K562 (cell line): ENCODE measurements around the gene GMDS. TPM values are rescaled to one million over a fixed set of nuclear protein-coding genes. Genes with fewer than 3 reads are reported as not detected.

ENCODE experiments used
- ATAC-seq: fragments of 200-7000 bp; cut with Tn5 transposase; 3 replicates; pipeline ENCODE4 v1.9.1; 2020; ENCODE audit warnings: moderate library complexity
- BruUV-seq: library from RNA; stranded (reverse); fragments of 400-500 nt; replicated peaks from 2 replicates; lab custom pipeline; 2021; lab: Mats Ljungman, UMichigan
- CTCF ChIA-PET: fragments of 300-600 bp; formaldehyde crosslinking; extraction: SDS; loops from one replicate; lab custom pipeline; 2021; ENCODE audit warnings: low intra/inter-chr PET ratio; lab: Yijun Ruan, JAX
- POLR2A ChIA-PET: fragments of 300-600, 350-650 bp; sonication (Branson Sonifier 250); formaldehyde crosslinking; extraction: SDS; loops from one replicate; lab custom pipeline; 2021; ENCODE audit warnings: antibody characterized with exemption, inconsistent platforms; lab: Yijun Ruan, JAX
- DNase-seq, 4 experiments: peaks; one replicate each; pipeline versions ENCODE4 v3.0.0 to v3.0.0-alpha.2; 2011 to 2018; ENCODE audit warnings: low spot score in 3 of 4, mixed read lengths in 3 of 4; ENCODE audit errors: extremely low read depth in 1 of 4
- FAIRE-seq: peaks from 2 replicates; lab custom pipeline; 2011; peaks lifted over from hg19 to GRCh38; lab: Jason Lieb, UNC
- H2AFZ ChIP-seq: 2 replicates; pipeline ENCODE4 v1.6.0; 2011; ENCODE audit warnings: low read depth, low read length, control low read depth, inconsistent platforms
- H3K27ac ChIP-seq: fragments of 200-600 bp; 3 replicates; pipeline ENCODE4 v1.8.0; 2011; ENCODE audit warnings: low read depth, mild to moderate bottlenecking, control low read depth, inconsistent platforms, low read length, moderate library complexity, mixed read lengths; ENCODE audit errors: extremely low read depth
- H3K27me3 ChIP-seq, 2 experiments: fragments of 300-600 bp in 1 of 2; 2 replicates in 1 of 2; 3 replicates in 1 of 2; pipeline versions ENCODE4 v1.6.0 to v1.8.0; 2011; ENCODE audit warnings: inconsistent platforms in 2 of 2, low read length in 2 of 2, mild to moderate bottlenecking in 1 of 2, mixed read lengths in 1 of 2, moderate library complexity in 1 of 2; ENCODE audit not compliant: control insufficient read depth in 2 of 2, insufficient read depth in 2 of 2
- H3K36me3 ChIP-seq: fragments of 300-600 bp; 3 replicates; pipeline ENCODE4 v1.8.0; 2011; ENCODE audit warnings: mild to moderate bottlenecking, low read length, inconsistent platforms; ENCODE audit not compliant: control insufficient read depth, insufficient read depth
- H3K4me1 ChIP-seq, 2 experiments: fragments of 200-600 bp in 1 of 2; replicated peaks in 1 of 2; 2 replicates in 1 of 2; 3 replicates in 1 of 2; pipeline versions ENCODE4 v1.5.1 to v1.8.0; 2011; ENCODE audit warnings: inconsistent platforms in 2 of 2, low read length in 2 of 2, mild to moderate bottlenecking in 1 of 2, mixed read lengths in 1 of 2, moderate library complexity in 1 of 2; ENCODE audit not compliant: control insufficient read depth in 2 of 2, insufficient read depth in 2 of 2
- H3K4me2 ChIP-seq: 2 replicates; pipeline ENCODE4 v1.6.1; 2011; ENCODE audit warnings: low read length, control low read depth, inconsistent platforms, mixed read lengths; ENCODE audit not compliant: insufficient read depth
- H3K4me3 ChIP-seq: fragments of 200-600 bp; sonication (generic), shearing (Covaris generic); 2 replicates; pipeline ENCODE4 v1.5.1; 2016; ENCODE audit warnings: control low read depth, inconsistent platforms
- H3K79me2 ChIP-seq: fragments of 200-600 bp; 3 replicates; pipeline ENCODE4 v1.8.0; 2011; ENCODE audit warnings: low read length, inconsistent platforms; ENCODE audit not compliant: control insufficient read depth, insufficient read depth
- H3K9ac ChIP-seq, 2 experiments: 2 replicates each; pipeline versions ENCODE4 v1.6.0 to v1.6.1; 2011; ENCODE audit warnings: low read depth in 2 of 2, low read length in 2 of 2, control low read depth in 1 of 2, inconsistent platforms in 1 of 2, mild to moderate bottlenecking in 1 of 2, mixed read lengths in 1 of 2; ENCODE audit not compliant: insufficient read depth in 1 of 2
- H3K9me1 ChIP-seq: one replicate; pipeline ENCODE4 v1.6.0; 2011; ENCODE audit warnings: inconsistent platforms, mild to moderate bottlenecking, low read length, moderate library complexity; ENCODE audit not compliant: control insufficient read depth, insufficient read depth
- H3K9me3 ChIP-seq: replicated peaks from 2 replicates; pipeline ENCODE4 v1.5.1; 2011; ENCODE audit warnings: low read depth, low read length, inconsistent platforms; ENCODE audit not compliant: control insufficient read depth, insufficient read depth
- H4K20me1 ChIP-seq: replicated peaks from 2 replicates; pipeline ENCODE4 v1.6.1; 2011; ENCODE audit warnings: low read length, inconsistent platforms, mixed read lengths; ENCODE audit not compliant: control insufficient read depth, insufficient read depth
- BCOR ChIP-seq: fragments of 450-650 bp; IDR thresholded peaks from 2 replicates; pipeline ENCODE4 v1.6.1; 2016
- HDAC3 ChIP-seq: fragments of 450-650 bp; IDR thresholded peaks from 2 replicates; pipeline ENCODE4 v1.6.1; 2018; ENCODE audit warnings: borderline replicate concordance, mild to moderate bottlenecking, moderate library complexity; ENCODE audit not compliant: partially characterized antibody
- MCM3 ChIP-seq: fragments of 450-650 bp; IDR thresholded peaks from 2 replicates; pipeline ENCODE4 v1.6.1; 2016
- RAD21 ChIP-seq, 2 experiments: fragments of 250-450 bp in 1 of 2; fragments of 450-650 bp in 1 of 2; sonication (Bioruptor Pico) in 1 of 2; formaldehyde crosslinking in 1 of 2; IDR thresholded peaks in 1 of 2; conservative IDR thresholded peaks in 1 of 2; 2 replicates each; pipeline versions ENCODE4 v1.4.0 to v1.8.0; 2020 to 2022; ENCODE audit warnings: mild to moderate bottlenecking in 2 of 2, moderate library complexity in 1 of 2
- RREB1 ChIP-seq: fragments of 250-450 bp; sonication (Bioruptor Pico); IDR thresholded peaks from 2 replicates; pipeline ENCODE4 v1.4.0; 2020
- ZKSCAN1 ChIP-seq: fragments of 150-350 bp; IDR thresholded peaks from 2 replicates; pipeline ENCODE4 v1.6.1; 2016; ENCODE audit warnings: low read depth, low read length
- ZNF232 ChIP-seq: sonication (generic); formaldehyde crosslinking; IDR thresholded peaks from 2 replicates; pipeline ENCODE4 v1.8.0; 2022; ENCODE audit warnings: mild to moderate bottlenecking, missing genetic modification reagents
- ZNF316 ChIP-seq: fragments of 450-650 bp; IDR thresholded peaks from 2 replicates; pipeline ENCODE4 v1.6.1; 2016
- WGBS: fragments of 100-300 bp; shearing (Covaris generic); methylation state at CpG from one replicate; pipeline ENCODE4 v1.1.6; 2016; ENCODE audit warnings: low coverage, mixed read lengths; ENCODE audit not compliant: insufficient coverage; ENCODE audit errors: missing lambda C conversion rate; 5-methylcytosine and 5-hydroxymethylcytosine counted together
- in situ Hi-C: fragments of 300-500 bp; cut with MboI; formaldehyde crosslinking; loops from 4 replicates; pipeline ENCODE4 v1.15.0; 2018; ENCODE audit warnings: inconsistent platforms, mixed read lengths
- intact Hi-C: fragments of 100-400 bp; cut with micrococcal nuclease; formaldehyde crosslinking; loops from 2 replicates; pipeline ENCODE4 v1.14.2; 2022
- polyA plus RNA-seq, 8 experiments: library from polyadenylated mRNA; depleted of rRNA in 4 of 8; stranded (reverse) in 5 of 8; unstranded in 3 of 8; fragments of >200 nt; fragmentation: Nextera tagmentation in 2 of 8; fragmentation: Illumina TruSeq in 1 of 8; extraction: Ambion mirVana in 2 of 8; extraction: Trizol in 1 of 8; gene quantifications; 2 replicates each; pipeline versions ENCODE4 v1.2.1 to v1.2.3, GENCODE V29; 2011 to 2014; ENCODE audit warnings: inconsistent platforms in 1 of 8, missing spikeins in 1 of 8
- total RNA-seq, 7 experiments: library from RNA; depleted of rRNA in 6 of 7; stranded (reverse); fragments of >200 nt in 6 of 7; fragmentation: Illumina TruSeq in 2 of 7; extraction: Trizol in 2 of 7; gene quantifications; 2 replicates each; pipeline versions ENCODE4 v1.2.1 to v1.2.3, GENCODE V29; 2011 to 2021; ENCODE audit warnings: low replicate concordance in 1 of 7
- TF ChIP-seq, protein P1 (sequence below): sonication (generic); formaldehyde crosslinking; IDR thresholded peaks from 2 replicates; pipeline ENCODE4 v1.4.0; 2020; ENCODE audit warnings: mild to moderate bottlenecking, missing genetic modification reagents
- TF ChIP-seq, protein P2 (sequence below): sonication (generic); formaldehyde crosslinking; IDR thresholded peaks from 2 replicates; pipeline ENCODE4 v1.8.1; 2023; ENCODE audit warnings: mild to moderate bottlenecking, missing genetic modification reagents
- TF ChIP-seq, protein P3 (sequence below), 2 experiments: fragments of 200-800 bp in 1 of 2; sonication (Bioruptor generic) in 1 of 2; sonication (generic) in 1 of 2; formaldehyde crosslinking in 1 of 2; IDR thresholded peaks in 1 of 2; conservative IDR thresholded peaks in 1 of 2; 2 replicates each; pipeline versions ENCODE4 v1.5.0 to v1.6.1; 2016 to 2020; ENCODE audit warnings: missing compliant biosample characterization in 1 of 2, missing genetic modification characterization in 1 of 2, missing genetic modification reagents in 1 of 2

Gene GMDS
- total and polyA plus RNA-seq, 9 of the 15 experiments (the other 6 are each of a cell fraction or from before 2014, with no cell fraction given): 0.48 to 31.8 (median 13.4) TPM

- CTCF ChIA-PET: no interaction called here
- BruUV-seq: no TSS peak
- WGBS: 4% methylated on average over 4 of the region's 4 CpGs
- TF ChIP-seq, protein P1, sequence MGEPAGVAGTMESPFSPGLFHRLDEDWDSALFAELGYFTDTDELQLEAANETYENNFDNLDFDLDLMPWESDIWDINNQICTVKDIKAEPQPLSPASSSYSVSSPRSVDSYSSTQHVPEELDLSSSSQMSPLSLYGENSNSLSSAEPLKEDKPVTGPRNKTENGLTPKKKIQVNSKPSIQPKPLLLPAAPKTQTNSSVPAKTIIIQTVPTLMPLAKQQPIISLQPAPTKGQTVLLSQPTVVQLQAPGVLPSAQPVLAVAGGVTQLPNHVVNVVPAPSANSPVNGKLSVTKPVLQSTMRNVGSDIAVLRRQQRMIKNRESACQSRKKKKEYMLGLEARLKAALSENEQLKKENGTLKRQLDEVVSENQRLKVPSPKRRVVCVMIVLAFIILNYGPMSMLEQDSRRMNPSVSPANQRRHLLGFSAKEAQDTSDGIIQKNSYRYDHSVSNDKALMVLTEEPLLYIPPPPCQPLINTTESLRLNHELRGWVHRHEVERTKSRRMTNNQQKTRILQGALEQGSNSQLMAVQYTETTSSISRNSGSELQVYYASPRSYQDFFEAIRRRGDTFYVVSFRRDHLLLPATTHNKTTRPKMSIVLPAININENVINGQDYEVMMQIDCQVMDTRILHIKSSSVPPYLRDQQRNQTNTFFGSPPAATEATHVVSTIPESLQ: no peak
- no peak for TF ChIP-seq HDAC3
- TF ChIP-seq RAD21 (CRISPR knock-in tag; conservative IDR thresholded peaks at IDR 0.05 in 1 of 2, IDR thresholded peaks at IDR 0.05 in 1 of 2): no peak
- no peak for TF ChIP-seq ZKSCAN1
- TF ChIP-seq ZNF316: no peak
- TF ChIP-seq BCOR: no peak
- TF ChIP-seq, protein P2, sequence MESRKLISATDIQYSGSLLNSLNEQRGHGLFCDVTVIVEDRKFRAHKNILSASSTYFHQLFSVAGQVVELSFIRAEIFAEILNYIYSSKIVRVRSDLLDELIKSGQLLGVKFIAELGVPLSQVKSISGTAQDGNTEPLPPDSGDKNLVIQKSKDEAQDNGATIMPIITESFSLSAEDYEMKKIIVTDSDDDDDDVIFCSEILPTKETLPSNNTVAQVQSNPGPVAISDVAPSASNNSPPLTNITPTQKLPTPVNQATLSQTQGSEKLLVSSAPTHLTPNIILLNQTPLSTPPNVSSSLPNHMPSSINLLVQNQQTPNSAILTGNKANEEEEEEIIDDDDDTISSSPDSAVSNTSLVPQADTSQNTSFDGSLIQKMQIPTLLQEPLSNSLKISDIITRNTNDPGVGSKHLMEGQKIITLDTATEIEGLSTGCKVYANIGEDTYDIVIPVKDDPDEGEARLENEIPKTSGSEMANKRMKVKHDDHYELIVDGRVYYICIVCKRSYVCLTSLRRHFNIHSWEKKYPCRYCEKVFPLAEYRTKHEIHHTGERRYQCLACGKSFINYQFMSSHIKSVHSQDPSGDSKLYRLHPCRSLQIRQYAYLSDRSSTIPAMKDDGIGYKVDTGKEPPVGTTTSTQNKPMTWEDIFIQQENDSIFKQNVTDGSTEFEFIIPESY (CRISPR knock-in tag): no peak
- TF ChIP-seq ZNF232 (CRISPR knock-in tag): no peak
- TF ChIP-seq RREB1: no peak
- no peak for TF ChIP-seq MCM3
- TF ChIP-seq, protein P3, sequence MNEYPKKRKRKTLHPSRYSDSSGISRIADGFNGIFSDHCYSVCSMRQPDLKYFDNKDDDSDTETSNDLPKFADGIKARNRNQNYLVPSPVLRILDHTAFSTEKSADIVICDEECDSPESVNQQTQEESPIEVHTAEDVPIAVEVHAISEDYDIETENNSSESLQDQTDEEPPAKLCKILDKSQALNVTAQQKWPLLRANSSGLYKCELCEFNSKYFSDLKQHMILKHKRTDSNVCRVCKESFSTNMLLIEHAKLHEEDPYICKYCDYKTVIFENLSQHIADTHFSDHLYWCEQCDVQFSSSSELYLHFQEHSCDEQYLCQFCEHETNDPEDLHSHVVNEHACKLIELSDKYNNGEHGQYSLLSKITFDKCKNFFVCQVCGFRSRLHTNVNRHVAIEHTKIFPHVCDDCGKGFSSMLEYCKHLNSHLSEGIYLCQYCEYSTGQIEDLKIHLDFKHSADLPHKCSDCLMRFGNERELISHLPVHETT (CRISPR knock-in tag; conservative IDR thresholded peaks at IDR 0.05 in 1 of 2, IDR thresholded peaks at IDR 0.05 in 1 of 2): no peak
These were observed 591.4 kb downstream of the GMDS start for GRCh38 chr6:1654054-1654453.

More at GRCh38 chr6:1654054-1654453, 591.4 kb downstream of the GMDS start:
- no peak overlapping the region for H3K27ac ChIP-seq
- H3K27me3 ChIP-seq: peaks cover 13 to 53% of the 10 kb centered on the region in 2 experiments; a peak in 4 of 5 replicates
- no peak overlapping the region for H2AFZ ChIP-seq
- H3K9me3 ChIP-seq: no peaks in the 10 kb centered on the region
- no peak for DNase-seq
- no peaks in the 10 kb centered on the region for H3K79me2 ChIP-seq
- no peaks in the 10 kb centered on the region for H3K9me1 ChIP-seq
- H3K4me1 ChIP-seq: no peaks in the 10 kb centered on the region
- intact Hi-C loops: no loop called here
- in situ Hi-C loops: no loop called here
- POLR2A ChIA-PET: no interaction called here
- no peak overlapping the region for H3K4me3 ChIP-seq
- no peaks in the 10 kb centered on the region for H3K36me3 ChIP-seq
- peaks cover 3% of the 10 kb centered on the region; the same call in 1 of the 2 replicates for H4K20me1 ChIP-seq
- FAIRE-seq: no peak
- no peak overlapping the region for H3K4me2 ChIP-seq
- no peak for ATAC-seq
- H3K9ac ChIP-seq: no peak overlapping the region
